OCI-LY7 (cell line): ENCODE results near the gene CYP3A5. TPM values are rescaled to one million over a fixed set of nuclear protein-coding genes. Genes with fewer than 3 reads are reported as not detected.
"Not testable (repeated sequence)": the region's sequence is repeated elsewhere in the genome, so short reads cannot be mapped to it uniquely, and the experiment has no call there.

Experiments
- BruUV-seq: library from RNA; stranded (reverse); fragments of 400-500 nt; replicated peaks from 2 replicates; lab custom pipeline; 2021; lab: Mats Ljungman, UMichigan
- CTCF ChIA-PET: fragments of 300-600 bp; sonication (Branson Sonifier 250); formaldehyde crosslinking; loops from one replicate; lab custom pipeline; 2022; ENCODE audit warnings: antibody characterized with exemption; ENCODE audit not compliant: unreplicated experiment; lab: Charles Lee
- POLR2A ChIA-PET: fragments of 300-600 bp; sonication (Branson Sonifier 250); formaldehyde crosslinking; loops from one replicate; lab custom pipeline; 2022; ENCODE audit warnings: antibody characterized with exemption; lab: Charles Lee
- DNase-seq: peaks from one replicate; pipeline ENCODE4 v3.0.0-alpha.2; 2015; ENCODE audit warnings: low spot score
- H2AFZ ChIP-seq: fragments of 200-600 bp; sonication (generic), shearing (Covaris generic); 2 replicates; pipeline ENCODE4 v1.6.1; 2014; ENCODE audit warnings: mild to moderate bottlenecking, antibody characterized with exemption, low read length, moderate library complexity
- H3K27ac ChIP-seq: fragments of 200-600 bp; sonication (generic); 2 replicates; pipeline ENCODE4 v1.5.1; 2014; ENCODE audit warnings: mixed run types, low read depth, mild to moderate bottlenecking, moderate library complexity, low read length, inconsistent platforms; ENCODE audit not compliant: poor library complexity, severe bottlenecking
- H3K36me3 ChIP-seq: fragments of 200-600 bp; sonication (generic); 2 replicates; pipeline ENCODE4 v1.6.1; 2014; ENCODE audit warnings: mild to moderate bottlenecking, antibody characterized with exemption, low read length, moderate library complexity, mixed read lengths; ENCODE audit not compliant: insufficient read depth
- H3K4me1 ChIP-seq: fragments of 200-600 bp; sonication (generic); 2 replicates; pipeline ENCODE4 v1.5.1; 2014; ENCODE audit warnings: mild to moderate bottlenecking, low read length; ENCODE audit not compliant: insufficient read depth, poor library complexity, severe bottlenecking
- H3K4me2 ChIP-seq: fragments of 200-600 bp; sonication (generic); 2 replicates; pipeline ENCODE4 v1.6.1; 2014; ENCODE audit warnings: mild to moderate bottlenecking, low read length
- H3K4me3 ChIP-seq: fragments of 200-600 bp; sonication (generic); 2 replicates; pipeline ENCODE4 v1.5.1; 2014; ENCODE audit warnings: mild to moderate bottlenecking, low read depth, low read length; ENCODE audit not compliant: poor library complexity, severe bottlenecking
- H3K79me2 ChIP-seq: fragments of 200-600 bp; sonication (generic); 2 replicates; pipeline ENCODE4 v1.6.1; 2016; ENCODE audit warnings: low read depth, mild to moderate bottlenecking, low read length, moderate library complexity, mixed read lengths; ENCODE audit not compliant: insufficient read depth
- H3K9me2 ChIP-seq: fragments of 200-600 bp; sonication (generic); 2 replicates; pipeline ENCODE4 v1.6.1; 2016; ENCODE audit warnings: mild to moderate bottlenecking, low read length, mixed read lengths; ENCODE audit not compliant: insufficient read depth
- H3K9me3 ChIP-seq: fragments of 200-600 bp; sonication (generic); 2 replicates; pipeline ENCODE4 v1.6.1; 2014; ENCODE audit warnings: mild to moderate bottlenecking, mixed run types, low read length, mixed read lengths
- H4K20me1 ChIP-seq: fragments of 200-600 bp; sonication (generic); 2 replicates; pipeline ENCODE4 v1.6.1; 2014; ENCODE audit warnings: mild to moderate bottlenecking, antibody characterized with exemption, low read length, moderate library complexity, mixed read lengths; ENCODE audit not compliant: insufficient read depth
- CTCF ChIP-seq: fragments of 200-600 bp; sonication (generic); conservative IDR thresholded peaks from 2 replicates; pipeline ENCODE4 v1.5.1; 2014; ENCODE audit warnings: mild to moderate bottlenecking, antibody characterized with exemption, low read length, moderate library complexity, mixed read lengths
- EZH2phosphoT487 ChIP-seq: fragments of 200-600 bp; sonication (generic); IDR thresholded peaks from 2 replicates; pipeline ENCODE4 v1.6.1; 2018; ENCODE audit warnings: low read depth, borderline replicate concordance, mild to moderate bottlenecking, mixed run types, antibody characterized with exemption, low read length, moderate library complexity, mixed read lengths
- intact Hi-C: fragments of 100-400 bp; cut with micrococcal nuclease; formaldehyde crosslinking; loops from one replicate; pipeline ENCODE4 v1.10.0; 2022; ENCODE audit not compliant: unreplicated experiment
- total RNA-seq, 2 experiments: library from RNA; depleted of rRNA in 1 of 2; stranded (reverse); fragments of >200 nt in 1 of 2; shearing (Covaris generic) in 1 of 2; gene quantifications; 2 replicates each; pipeline ENCODE4 v1.2.3, GENCODE V29; 2014 to 2022

Gene CYP3A5
- total RNA-seq, 2 experiments from 2014 or later: not detected

DNA sequence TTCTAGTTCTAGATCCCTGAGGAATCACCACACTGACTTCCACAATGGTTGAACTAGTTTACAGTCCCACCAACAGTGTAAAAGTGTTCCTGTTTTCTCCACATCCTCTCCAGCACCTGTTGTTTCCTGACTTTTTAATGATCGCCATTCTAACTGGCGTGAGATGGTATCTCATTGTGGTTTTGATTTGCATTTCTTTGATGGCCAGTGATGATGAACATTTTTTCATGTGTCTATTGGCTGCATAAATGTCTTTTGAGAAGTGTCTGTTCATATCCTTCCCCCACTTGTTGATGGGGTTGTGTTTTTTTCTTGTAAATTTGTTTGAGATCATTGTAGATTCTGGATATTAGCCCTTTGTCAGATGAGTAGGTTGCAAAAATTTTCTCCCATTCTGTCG lies 25.2 kb downstream of the CYP3A5 start:
- H3K9me3 ChIP-seq, intact Hi-C loops, H3K79me2 ChIP-seq, CTCF ChIA-PET, H3K4me3 ChIP-seq, BruUV-seq, H3K9me2 ChIP-seq, H3K36me3 ChIP-seq, H3K4me2 ChIP-seq, H4K20me1 ChIP-seq, POLR2A ChIA-PET, H2AFZ ChIP-seq, DNase-seq, H3K4me1 ChIP-seq, H3K27ac ChIP-seq: not testable (repeated sequence)

DNA sequence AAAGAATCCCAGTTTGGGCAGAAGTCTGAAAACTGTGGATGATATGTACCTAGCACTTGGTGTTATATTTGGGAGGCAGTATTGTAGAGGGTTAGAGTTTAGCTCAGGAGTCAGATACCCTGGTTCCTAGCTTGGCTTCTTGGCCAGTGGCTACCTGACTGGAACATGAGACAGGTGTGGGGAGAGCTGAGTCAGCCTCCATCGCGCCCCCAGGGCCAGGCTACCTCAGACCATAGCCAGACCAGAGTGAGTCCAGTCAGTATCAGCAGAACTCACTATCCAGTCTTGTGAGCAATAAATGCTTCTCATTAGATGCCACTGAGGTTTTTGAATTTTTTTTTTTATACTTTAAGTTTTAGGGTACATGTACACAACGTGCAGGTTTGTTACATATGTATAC lies 26.0 kb downstream of the CYP3A5 start:
- no peak overlapping the region for H2AFZ ChIP-seq
- no peak for DNase-seq
- no peaks in the 10 kb centered on the region for H3K9me3 ChIP-seq
- H3K9me2 ChIP-seq: no peaks in the 10 kb centered on the region
- intact Hi-C loops: no loop called here
- BruUV-seq: no TSS peak
- CTCF ChIA-PET: no interaction called here
- H3K79me2 ChIP-seq: no peaks in the 10 kb centered on the region
- H3K4me3 ChIP-seq: no peak overlapping the region
- H3K36me3 ChIP-seq: no peaks in the 10 kb centered on the region
- POLR2A ChIA-PET: no interaction called here
- H3K4me2 ChIP-seq: no peak overlapping the region
- H4K20me1 ChIP-seq: no peaks in the 10 kb centered on the region
- no peak overlapping the region for H3K27ac ChIP-seq
- TF ChIP-seq EZH2phosphoT487 (no peak), CTCF (no peak)
- H3K4me1 ChIP-seq: no peaks in the 10 kb centered on the region

- H3K36me3 ChIP-seq, H3K9me2 ChIP-seq, POLR2A ChIA-PET, H4K20me1 ChIP-seq, H2AFZ ChIP-seq, H3K9me3 ChIP-seq, intact Hi-C loops, DNase-seq, H3K4me2 ChIP-seq, H3K4me1 ChIP-seq, H3K79me2 ChIP-seq, H3K4me3 ChIP-seq, H3K27ac ChIP-seq, BruUV-seq, CTCF ChIA-PET: not testable (repeated sequence)
These were observed 26.5 kb downstream of the CYP3A5 start for GRCh38 chr7:99653269-99653668.

GRCh38 chr7:99652671-99653070 lies 27.1 kb downstream of the CYP3A5 start:
- DNase-seq: no peak
- Histone ChIP-seq H3K4me1 (no peaks in the 10 kb centered on the region), H3K9me3 (no peaks in the 10 kb centered on the region), H3K27ac (no peak overlapping the region), H3K4me3 (no peak overlapping the region), H3K36me3 (no peaks in the 10 kb centered on the region), H2AFZ (no peak overlapping the region), H3K79me2 (no peaks in the 10 kb centered on the region), H3K4me2 (no peak overlapping the region), H4K20me1 (no peaks in the 10 kb centered on the region), H3K9me2 (no peaks in the 10 kb centered on the region)
- POLR2A ChIA-PET: no interaction called here
- CTCF ChIA-PET: no interaction called here
- intact Hi-C loops: no loop called here
- BruUV-seq: no TSS peak
- no peak for TF ChIP-seq CTCF
- TF ChIP-seq EZH2phosphoT487: no peak
